ENCODE data around the gene FZR1.

- TF ChIP-seq POLR2A (IDR thresholded peaks at IDR 0.05) (no peak), CTCF (IDR thresholded peaks at IDR 0.05) (peak; percentile 41 to 49 (median 44)), EP300 (IDR thresholded peaks at IDR 0.05; ENCODE audit: low read depth) (no peak)
These were observed 80.1 kb downstream of the FZR1 start for GRCh38 chr19:3586127-3586626.

Measured in transverse colon (tissue), 3 donors.